ENCODE measurements around the gene GID8.

GRCh38 chr20:62914436-62914835 lies 23.5 kb upstream of the GID8 start:
- TF ChIP-seq POLR2AphosphoS5 (IDR thresholded peaks at IDR 0.05; ENCODE audit: low read depth, low read length) (no peak), SIN3A (IDR thresholded peaks at IDR 0.05; ENCODE audit: borderline replicate concordance, insufficient read depth, low read length) (no peak), TAF1 (IDR thresholded peaks at IDR 0.05; ENCODE audit: borderline replicate concordance, insufficient read depth, low read length) (no peak), REST (IDR thresholded peaks at IDR 0.05; ENCODE audit: insufficient read depth in 1 of 2, low read depth in 2 of 2, low read length in 2 of 2) (no peak)
